Skeletal muscle cell (primary cell): ENCODE data around the gene RBBP5.

Source experiments
- DNase-seq: peaks from one replicate; pipeline ENCODE4 v3.0.0-alpha.2; 2010; ENCODE audit warnings: low read depth
- H3K4me3 ChIP-seq: 2 replicates; pipeline ENCODE4 v1.5.1; 2011; ENCODE audit warnings: low read depth, mild to moderate bottlenecking, control low read depth, low read length, moderate library complexity

Gene RBBP5

DNA sequence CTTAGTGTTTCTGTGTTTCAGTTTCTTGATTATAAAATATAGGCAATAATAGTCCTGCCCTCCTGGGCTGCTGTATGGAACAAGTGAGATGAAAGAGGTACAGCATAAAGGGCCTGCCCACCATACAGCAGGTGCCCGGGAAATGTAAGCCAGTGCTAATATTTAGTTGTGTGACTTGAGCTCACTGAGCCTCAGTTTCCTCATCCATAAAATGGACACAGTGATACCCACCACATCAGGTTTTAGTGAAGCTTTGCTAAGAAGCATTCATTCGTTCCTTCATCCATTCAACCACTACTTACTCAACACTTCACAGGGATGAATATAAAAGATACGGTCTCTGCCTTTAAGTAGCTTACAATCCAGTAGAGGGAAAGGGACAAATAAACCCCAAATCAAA, 58.9 kb downstream of the RBBP5 start:
- DNase-seq = no peak
- no peak overlapping the region for H3K4me3 ChIP-seq

DNA sequence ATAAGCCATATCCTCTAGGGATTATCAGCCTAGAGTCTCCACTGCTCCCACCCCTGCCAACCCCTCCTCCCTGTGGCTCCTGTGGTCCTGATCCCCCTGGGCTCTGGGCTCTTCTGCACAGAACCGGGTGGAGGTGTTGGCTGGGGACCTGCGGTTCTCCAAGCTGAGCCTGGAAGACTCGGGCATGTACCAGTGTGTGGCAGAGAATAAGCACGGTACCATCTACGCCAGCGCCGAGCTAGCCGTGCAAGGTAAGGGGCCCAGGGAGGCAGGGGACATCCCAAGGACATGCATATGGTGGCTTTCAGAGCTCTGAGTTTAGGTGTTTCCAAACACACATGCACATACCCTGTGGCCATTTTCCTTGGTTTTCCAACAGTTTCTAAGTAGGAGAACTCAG, 59.5 kb downstream of the RBBP5 start:
- no peak for DNase-seq
- no peak overlapping the region for H3K4me3 ChIP-seq

DNA sequence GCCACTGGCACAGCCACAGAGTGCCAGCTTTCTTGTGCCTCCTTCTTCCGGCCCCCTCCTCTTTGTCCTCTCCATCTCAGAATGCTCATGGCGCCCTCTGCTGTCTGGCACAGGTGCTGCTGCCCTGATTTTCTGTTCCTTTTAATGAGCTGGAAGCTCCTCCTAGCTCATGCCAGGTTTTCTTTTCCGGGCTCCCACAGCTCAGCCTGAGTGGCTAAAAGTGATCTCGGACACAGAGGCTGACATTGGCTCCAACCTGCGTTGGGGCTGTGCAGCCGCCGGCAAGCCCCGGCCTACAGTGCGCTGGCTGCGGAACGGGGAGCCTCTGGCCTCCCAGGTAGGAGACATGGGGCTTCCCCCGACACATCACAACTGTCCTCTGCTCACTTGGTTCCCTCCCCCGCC, 60.1 kb downstream of the RBBP5 start:
- H3K4me3 ChIP-seq = no peak overlapping the region
- peak; percentile 8 for DNase-seq

DNA sequence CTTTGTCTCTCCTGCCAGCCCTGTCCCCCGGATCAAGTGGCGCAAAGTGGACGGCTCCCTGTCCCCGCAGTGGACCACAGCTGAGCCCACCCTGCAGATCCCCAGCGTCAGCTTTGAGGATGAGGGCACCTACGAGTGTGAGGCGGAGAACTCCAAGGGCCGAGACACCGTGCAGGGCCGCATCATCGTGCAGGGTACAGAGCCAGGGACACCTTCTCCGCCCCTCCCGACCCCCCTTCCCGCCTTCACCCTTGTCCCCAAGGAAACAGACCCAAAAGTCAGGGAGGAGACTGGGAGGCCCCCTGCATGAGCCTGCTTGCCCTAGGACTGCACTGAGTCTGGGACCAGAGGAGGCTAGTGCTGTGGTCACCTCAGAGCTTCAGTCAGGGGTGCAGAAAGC, 60.6 kb downstream of the RBBP5 start:
- DNase-seq = no peak
- no peak overlapping the region for H3K4me3 ChIP-seq

DNA sequence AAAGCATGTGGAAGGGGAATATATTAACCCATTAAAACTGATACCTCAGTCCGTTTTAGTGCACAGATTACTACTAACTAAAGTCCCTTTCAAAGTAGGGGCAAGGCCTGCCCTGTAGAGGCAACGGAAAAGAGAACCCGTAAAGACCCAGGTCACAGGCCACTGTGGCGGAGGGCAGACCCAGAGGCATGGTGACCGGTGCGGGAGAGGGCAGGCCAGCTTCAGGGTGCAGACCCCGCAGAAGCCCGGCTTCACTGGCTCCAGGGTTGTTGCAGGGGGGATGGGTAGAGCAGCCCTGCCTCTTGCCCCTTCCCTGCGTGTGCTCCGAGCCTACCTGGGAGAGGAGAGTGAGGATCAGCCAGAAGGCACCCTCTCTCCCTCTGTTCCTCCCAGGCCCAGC, 61.0 kb downstream of the RBBP5 start:
- H3K4me3 ChIP-seq = no peak overlapping the region
- no peak for DNase-seq

DNA sequence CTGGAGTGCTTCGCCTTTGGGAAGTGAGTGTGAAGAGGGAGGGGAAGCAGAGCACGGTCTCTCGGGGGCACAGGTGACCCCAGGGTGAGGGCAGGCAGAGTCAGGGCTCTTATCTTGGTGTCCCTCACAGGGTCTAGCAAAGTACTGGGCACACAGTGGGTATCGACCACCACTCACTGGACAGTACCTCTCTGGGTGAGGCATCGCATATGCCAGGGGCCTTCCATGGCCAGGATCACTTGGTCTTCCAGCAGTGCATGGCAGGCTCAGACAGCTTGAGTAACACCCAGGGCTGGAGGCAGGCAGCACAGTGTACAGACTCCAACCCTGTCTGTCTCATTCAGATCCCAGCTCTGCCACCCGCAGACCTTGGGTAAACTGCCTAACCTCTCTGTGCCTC, 62.1 kb downstream of the RBBP5 start:
- no peak overlapping the region for H3K4me3 ChIP-seq
- no peak for DNase-seq

DNA sequence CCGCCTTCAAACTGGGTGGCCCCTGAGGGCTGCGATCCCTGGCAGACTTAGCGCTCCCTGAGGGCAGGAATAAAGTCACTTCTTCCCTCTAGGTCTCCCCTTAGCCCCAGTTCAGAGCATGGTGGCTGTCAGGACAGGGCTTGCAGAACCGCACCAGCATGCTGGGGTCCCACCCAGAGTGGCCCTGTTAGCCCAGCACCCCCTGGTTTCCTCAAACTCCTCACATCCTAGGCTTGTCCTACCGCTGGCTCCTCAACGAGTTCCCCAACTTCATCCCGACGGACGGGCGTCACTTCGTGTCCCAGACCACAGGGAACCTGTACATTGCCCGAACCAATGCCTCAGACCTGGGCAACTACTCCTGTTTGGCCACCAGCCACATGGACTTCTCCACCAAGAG, 62.9 kb downstream of the RBBP5 start:
- no peak for DNase-seq

DNA sequence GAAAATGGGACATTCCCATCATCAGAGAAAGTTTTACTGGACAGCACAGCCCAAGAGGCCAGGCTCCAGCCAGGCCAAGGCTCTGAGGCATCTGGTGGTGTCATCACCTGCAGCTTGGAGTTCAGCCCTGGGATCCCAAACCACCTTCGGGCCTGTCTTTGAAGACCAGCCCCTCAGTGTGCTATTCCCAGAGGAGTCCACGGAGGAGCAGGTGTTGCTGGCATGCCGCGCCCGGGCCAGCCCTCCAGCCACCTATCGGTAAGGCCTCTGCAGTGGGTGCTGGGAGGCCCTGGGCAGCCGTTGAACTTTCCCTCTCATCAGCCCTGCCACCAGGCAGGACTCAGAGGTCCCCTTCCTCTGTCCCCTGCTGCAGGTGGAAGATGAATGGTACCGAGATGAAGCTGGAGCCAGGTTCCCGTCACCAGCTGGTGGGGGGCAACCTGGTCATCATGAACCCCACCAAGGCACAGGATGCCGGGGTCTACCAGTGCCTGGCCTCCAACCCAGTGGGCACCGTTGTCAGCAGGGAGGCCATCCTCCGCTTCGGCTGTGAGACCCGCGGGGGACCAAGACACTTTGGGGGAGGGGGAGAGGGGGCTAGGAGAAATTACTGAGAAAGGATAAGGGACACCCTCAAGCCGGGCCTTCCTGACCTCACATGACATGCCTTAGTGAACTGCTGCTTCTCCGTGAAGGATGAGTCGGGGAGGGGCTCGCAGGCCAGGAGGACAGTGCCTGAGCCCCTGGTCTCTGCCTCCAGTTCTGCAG, 63.8 kb downstream of the RBBP5 start:
- DNase-seq = no peak
- H3K4me3 ChIP-seq = no peak overlapping the region

More for the DNA sequence above, 62.9 kb downstream of the RBBP5 start:
- no peak overlapping the region for H3K4me3 ChIP-seq

DNA sequence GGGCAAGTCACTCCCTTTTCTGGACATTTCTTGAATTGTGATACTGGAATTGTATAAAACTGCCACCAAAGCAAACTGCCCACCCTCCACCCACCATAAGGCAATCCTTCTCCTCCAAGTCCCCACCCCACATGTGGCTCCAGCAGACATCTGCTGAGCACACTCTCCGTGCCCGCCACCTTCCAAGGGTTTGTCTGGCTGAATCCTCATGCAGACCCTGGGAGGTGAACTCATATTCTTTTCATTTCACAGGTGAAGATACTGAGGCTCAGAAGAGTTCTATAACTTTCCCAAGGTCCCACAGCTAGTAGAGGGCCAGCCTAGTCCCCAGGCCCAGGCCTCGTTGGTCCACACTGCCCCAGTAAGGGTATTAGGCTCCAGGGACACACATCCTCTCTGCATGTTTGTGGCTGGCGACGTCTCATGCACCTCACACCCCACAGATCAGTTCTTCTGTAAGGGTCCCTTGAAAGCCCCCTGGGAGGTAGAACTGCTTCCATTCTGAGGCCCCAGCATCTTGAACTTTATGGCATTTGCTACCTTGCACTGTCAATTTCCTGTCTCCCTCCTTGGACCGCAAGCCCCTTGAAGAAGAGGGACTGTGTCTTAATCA, 64.7 kb downstream of the RBBP5 start:
- H3K4me3 ChIP-seq = no peak overlapping the region

DNA sequence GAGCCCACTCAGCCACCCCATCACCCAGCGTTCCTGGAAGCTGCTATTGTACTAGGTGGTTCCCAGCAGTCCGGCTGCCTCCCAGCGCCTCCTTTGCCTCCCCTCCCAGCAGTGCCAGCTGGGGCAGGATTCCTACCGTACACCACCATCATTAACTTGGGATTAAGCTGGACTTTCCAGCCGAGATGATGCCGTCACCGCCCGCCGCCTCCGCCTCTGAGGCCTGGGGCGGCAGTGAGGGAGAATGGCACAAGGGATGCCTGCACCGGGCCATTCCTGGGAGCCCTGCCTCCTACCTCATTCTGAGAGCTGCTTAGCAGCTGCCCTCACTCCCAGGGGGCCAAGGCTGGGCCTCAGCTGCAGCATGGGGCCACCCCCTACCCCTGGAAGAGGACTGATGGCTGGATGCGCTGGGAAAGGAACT, 65.6 kb downstream of the RBBP5 start:
- H3K4me3 ChIP-seq = no peak overlapping the region
- DNase-seq = no peak

More for the DNA sequence above, 64.7 kb downstream of the RBBP5 start:
- no peak for DNase-seq

DNA sequence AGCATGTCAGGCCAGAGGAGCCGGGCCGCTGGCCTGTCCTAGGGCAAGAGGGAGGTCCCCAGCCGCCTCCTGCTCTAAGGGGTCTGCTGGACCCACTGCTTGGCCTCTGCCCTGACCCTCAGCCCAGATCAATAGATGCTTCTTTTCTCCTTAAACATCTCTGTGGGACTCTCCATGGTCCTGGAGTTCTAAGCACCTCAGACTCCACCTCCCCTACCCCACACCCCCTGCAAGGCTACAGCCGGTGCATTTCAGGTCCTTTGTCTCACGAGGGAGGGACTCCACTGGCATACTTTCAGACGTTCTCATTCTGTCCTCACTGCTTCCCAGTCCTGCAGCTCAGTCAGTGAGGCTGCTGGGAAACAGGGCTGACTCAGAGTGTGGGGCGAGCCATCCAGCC, 67.8 kb downstream of the RBBP5 start:
- H3K4me3 ChIP-seq = no peak overlapping the region
- DNase-seq = no peak

DNA sequence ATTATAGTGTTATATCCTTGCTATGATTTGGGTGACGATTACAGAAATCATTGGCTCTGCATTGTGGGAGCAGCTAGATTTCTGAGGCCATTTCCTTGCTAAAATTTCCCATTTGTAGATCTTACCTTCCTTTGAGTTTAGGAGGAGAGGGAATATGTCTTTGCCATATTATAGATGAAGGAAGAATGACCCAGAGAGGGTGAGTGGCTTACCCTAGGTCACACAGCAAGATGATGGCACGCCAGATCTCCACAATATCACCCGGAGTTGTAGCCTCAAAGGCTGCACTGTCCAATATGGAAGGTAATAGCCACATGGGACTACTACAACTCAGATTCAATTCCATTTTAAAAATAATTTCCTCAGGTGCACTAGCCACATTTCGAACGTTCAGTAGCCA, 68.5 kb downstream of the RBBP5 start:
- H3K4me3 ChIP-seq = no peak overlapping the region
- DNase-seq = no peak

DNA sequence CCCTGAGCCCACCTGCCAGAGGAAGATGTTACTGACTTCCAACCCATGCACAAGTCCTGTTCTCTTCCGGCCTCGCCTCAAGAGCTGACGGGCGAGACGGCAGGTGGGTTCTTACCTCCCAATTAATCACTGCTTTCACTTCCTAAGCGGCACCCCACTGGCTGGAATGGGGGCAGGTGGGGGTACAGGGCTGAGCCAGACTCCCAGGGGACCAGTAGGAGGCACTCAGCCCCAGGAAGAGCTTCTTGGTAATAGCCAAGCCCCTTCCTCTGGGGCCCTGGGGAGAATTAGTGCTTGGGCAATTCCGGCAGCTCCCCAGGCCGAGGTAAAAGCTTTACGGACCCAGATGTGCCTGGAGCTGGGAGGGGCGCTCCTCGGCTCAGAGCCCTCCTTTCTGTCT, 69.1 kb downstream of the RBBP5 start:
- H3K4me3 ChIP-seq = no peak overlapping the region
- DNase-seq = no peak

DNA sequence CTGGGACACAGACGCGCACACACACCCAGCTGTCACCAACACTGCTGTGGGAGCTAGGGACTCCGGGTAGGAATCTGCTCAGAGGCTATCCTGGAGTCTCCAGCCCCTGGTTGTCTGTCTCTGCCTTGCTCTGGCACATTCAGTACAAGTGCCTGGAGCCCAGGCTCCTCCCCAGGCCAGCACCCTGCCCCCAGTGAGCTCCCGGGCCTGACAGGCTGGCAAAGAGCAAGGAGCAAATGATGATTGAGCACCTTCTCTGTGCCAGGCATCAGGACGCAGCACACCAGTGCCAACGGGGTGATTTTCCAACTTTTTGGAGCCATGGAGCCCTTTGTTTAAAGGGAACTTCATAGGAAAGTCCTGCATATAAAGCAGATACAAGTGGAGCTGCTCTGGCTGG, 72.3 kb downstream of the RBBP5 start:
- H3K4me3 ChIP-seq = no peak overlapping the region

DNA sequence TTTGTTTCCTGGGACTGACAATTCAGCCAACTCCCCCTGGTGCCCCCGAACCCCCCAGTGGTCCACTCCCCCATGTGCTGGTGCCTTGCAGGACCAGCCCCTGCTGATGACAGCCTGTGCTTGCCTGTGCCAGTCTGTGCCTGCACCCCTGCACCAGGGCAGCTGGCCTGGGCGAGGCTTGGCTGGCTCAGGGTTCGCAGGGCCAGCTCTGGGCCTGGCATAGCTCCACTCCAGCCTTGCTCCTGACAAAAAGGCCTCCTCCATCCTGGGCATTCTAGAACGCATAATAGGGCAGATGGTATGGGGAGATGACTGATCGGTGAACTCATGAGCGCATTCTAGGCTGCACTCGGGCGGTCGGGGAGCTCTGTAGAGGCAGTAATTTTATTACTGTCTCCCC, 73.4 kb downstream of the RBBP5 start:
- no peak for DNase-seq

More for the DNA sequence above, 72.3 kb downstream of the RBBP5 start:
- no peak for DNase-seq

DNA sequence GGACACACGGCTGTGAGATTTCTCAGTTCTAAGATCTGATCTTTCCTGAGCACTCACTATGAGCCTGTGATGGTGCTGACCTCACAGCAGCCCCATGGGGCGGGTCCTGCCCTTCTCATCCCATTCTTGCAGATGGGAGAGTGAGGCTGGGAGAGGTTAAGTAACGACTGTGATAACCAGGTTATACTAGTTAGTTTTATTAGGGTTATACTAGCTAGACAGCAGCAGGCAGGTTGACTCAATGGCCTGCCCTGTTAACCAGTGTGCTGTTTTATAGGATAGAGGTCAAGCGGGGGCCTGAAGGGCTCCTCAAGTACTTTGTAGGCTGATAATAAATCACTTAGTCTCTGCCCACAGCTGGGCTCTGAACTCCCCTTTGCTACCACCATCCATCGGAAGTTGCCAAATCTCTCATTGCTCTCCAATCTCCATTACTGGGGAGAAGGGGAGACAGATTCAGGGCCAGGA, 74.0 kb downstream of the RBBP5 start:
- H3K4me3 ChIP-seq = no peak overlapping the region
- no peak for DNase-seq

More for the DNA sequence above, 73.4 kb downstream of the RBBP5 start:
- H3K4me3 ChIP-seq = no peak overlapping the region

DNA sequence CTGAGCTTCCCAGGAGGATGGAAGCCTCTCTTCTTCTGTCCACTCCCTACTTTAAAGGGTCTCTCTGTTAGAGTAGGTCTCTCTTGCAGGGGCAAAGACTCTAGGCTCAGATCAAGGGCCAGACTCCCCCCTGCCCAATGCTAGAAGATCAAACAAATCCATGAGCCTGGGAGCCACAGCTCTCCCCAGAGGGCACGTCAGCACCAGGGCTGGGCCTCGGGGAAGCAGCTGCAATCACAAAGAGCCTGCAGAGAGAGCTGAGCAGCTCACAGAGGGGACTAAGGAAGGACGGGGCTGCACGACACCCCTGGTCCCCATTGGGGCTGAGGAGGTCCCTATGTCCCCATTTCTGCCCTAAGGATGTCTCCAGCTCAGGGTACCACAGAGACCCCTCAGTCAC, 74.9 kb downstream of the RBBP5 start:
- DNase-seq = no peak
- H3K4me3 ChIP-seq = no peak overlapping the region

DNA sequence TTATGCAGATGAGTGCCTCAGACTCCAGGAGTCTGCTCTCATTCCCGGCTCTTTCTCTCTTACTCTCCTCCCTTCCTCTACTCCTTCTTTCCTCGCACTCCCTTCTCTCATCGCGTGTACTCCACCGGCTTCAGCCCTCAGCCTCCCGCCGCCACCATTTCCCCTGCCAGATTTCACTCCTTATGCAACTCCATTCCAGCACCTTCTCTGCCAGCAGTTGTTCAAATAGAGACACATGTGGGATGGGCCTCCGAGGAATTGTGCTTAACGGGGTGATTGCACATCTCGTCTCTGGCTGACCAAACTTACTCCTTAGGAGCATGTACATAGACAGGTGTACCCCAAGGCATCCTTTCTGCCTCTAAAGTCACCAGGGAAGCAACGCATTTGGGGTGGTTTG, 76.6 kb downstream of the RBBP5 start:
- DNase-seq = no peak
- H3K4me3 ChIP-seq = no peak overlapping the region

DNA sequence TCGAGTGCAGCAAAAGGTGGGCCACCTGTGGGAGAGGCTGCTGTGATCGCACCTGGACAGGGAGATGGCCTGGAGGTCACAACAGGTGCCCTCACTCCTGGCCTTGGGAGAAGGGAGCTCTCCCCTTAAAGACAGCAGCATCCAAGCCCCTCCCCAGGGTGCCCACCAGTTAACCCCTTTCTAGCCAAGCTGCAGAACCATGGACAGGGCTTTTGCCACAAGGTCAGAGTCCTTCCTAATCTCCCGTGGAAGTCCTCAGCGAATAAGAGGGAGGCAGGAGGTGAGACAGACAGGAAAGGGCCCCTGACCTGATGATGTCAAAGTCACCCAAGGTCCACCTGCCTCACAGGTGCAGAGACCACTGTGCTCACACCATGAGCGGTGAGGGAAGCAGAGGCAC, 77.0 kb downstream of the RBBP5 start:
- DNase-seq = no peak
- no peak overlapping the region for H3K4me3 ChIP-seq

DNA sequence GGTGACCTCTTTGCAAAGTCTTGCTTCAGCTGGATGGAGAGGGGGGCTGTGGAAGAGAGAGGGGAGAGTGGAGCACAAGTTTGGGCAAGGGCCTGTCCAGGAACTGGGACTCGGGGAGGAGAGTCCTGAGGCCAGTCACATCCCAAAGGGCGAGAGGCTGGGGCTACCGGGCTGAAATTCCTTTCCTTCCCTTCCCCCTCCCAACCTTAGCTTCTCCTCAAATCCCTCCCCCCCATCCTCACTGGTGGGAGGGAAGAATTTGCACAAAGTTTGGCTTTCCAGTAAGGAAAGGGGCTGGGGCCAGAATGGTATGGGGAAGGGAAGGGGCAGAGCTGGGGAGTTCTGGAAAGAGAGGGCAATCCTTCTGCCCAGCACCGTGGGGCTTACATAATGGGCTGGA, 77.9 kb downstream of the RBBP5 start:
- no peak overlapping the region for H3K4me3 ChIP-seq
- no peak for DNase-seq
